Motor neuron (in vitro differentiated cells): ENCODE measurements around the gene GDA. TPM values are rescaled to one million over a fixed set of nuclear protein-coding genes. Genes with fewer than 3 reads are reported as not detected.
A peak's percentile ranks its signal among the peaks of the same experiment; 100 is the strongest.

ENCODE experiments used
- ATAC-seq, 8 experiments: fragments of 200-7000 bp; cut with Tn5 transposase; replicated peaks in 6 of 8; 2 replicates each; pipeline ENCODE4 v1.8.0; 2021; ENCODE audit warnings: mild to moderate bottlenecking in 8 of 8, moderate library complexity in 8 of 8
- H3K27ac ChIP-seq, 2 donors: fragments of 250-450 bp; sonication (Bioruptor Pico); 2 replicates each; pipeline ENCODE4 v1.9.0; 2021; ENCODE audit warnings: antibody characterized with exemption in 2 of 2, mild to moderate bottlenecking in 2 of 2, moderate library complexity in 1 of 2
- H3K4me1 ChIP-seq, 2 donors: fragments of 250-450 bp; sonication (Bioruptor Pico); replicated peaks in 1 of 2; 2 replicates each; pipeline ENCODE4 v1.6.1; 2021; ENCODE audit warnings: antibody characterized with exemption in 2 of 2, mild to moderate bottlenecking in 2 of 2, moderate library complexity in 1 of 2
- H3K4me3 ChIP-seq, 5 donors: fragments of 250-450 bp; sonication (Bioruptor Pico); 2 replicates each; pipeline ENCODE4 v1.9.0; 2021; ENCODE audit warnings: antibody characterized with exemption in 5 of 5, mild to moderate bottlenecking in 5 of 5, moderate library complexity in 4 of 5
- WGBS, 10 experiments: fragments of 450-650 bp; shearing (Covaris generic); methylation state at CpG; one replicate each; pipeline ENCODE4 v1.0.0; 2022; 5-methylcytosine and 5-hydroxymethylcytosine counted together
- in situ Hi-C, 9 experiments: fragments of 400-800 bp; cut with MboI; loops; one replicate each; pipeline ENCODE4 v1.15.0; 2021; ENCODE audit warnings: low sequenced_read_pairs in 9 of 9, low pct_unique_long_range_greater_than_20kb in 2 of 9; ENCODE audit not compliant: unreplicated experiment in 9 of 9
- total RNA-seq, 8 experiments: library from RNA; unstranded; fragments of 300-600 nt; gene quantifications; 2 replicates each; pipeline versions ENCODE4 v1.2.3 to v1.2.4, GENCODE V29; 2022

The GDA gene
- 10 to 100 TPM in 1 of 8 experiments, 1 to 10 TPM in 1, under 1 TPM in 6; 0.08 to 10.9 (median 0.14) TPM for total RNA-seq

DNA sequence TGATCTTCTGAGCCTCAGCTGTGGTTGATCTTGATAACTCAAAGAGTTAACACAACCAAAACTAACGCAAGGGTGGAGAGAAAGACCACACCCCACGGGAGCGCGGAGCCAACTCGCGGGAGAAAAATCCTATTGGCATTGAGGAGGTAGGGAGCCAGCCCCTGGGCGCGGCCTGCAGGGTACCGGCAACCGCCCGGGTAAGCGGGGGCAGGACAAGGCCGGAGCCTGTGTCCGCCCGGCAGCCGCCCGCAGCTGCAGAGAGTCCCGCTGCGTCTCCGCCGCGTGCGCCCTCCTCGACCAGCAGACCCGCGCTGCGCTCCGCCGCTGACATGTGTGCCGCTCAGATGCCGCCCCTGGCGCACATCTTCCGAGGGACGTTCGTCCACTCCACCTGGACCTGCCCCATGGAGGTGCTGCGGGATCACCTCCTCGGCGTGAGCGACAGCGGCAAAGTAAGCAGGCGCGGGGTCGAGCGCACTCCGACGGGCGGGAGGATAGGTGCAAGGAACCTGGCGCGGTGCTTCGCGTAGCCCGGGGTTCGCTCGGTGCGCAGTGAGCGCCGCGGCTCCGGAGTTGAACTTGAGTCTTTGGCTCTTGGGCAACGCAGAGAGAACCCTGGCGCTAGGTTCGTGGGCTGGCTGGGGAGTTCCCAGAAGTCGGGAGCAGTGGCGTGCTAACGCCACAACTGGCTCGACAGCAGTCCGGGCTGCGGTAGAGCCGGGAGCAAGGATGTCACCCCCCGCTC, at the start of gene GDA:
TSS of gene GDA (plus strand) at position 210 of the 745 bp plus-strand sequence. CDS start at position 330, 120 bp downstream.
- in situ Hi-C loops, result no loop called here
- peaks cover 0 to 2% of the 10 kb centered on the region in 2 donors for H3K4me1 ChIP-seq
- WGBS, 10 experiments, result 0 to 24% (median 10%) methylated on average over 1 to 16 of the region's 70 CpGs; no CpG with 5 or more reads in 6 of the 10 experiments
- ATAC-seq, result peak in 7 of 8 experiments; percentile 30 to 85 (median 62)
- H3K4me3 ChIP-seq, result peak within 1 kb of the TSS in 4 of 5 donors; percentile 17 to 33 (median 29)
- H3K27ac ChIP-seq, result no peak within 1 kb of the TSS

GRCh38 chr9:72102520-72102919, 46.7 kb upstream of the GDA start:
- no peak for ATAC-seq
- WGBS, 10 experiments, result 7 to 100% (median 86%) methylated on average over 1 to 2 of the region's 2 CpGs
- Histone ChIP-seq H3K27ac (no peak overlapping the region), H3K4me1 (no peaks in the 10 kb centered on the region), H3K4me3 (no peak overlapping the region)
- in situ Hi-C loops, result no loop called here

- in situ Hi-C loops, result no loop called here
- 0 to 100% (median 82%) methylated on average over 1 to 2 of the region's 2 CpGs; no CpG with 5 or more reads in 2 of the 10 experiments for WGBS, 10 experiments
- Histone ChIP-seq H3K27ac (no peak overlapping the region), H3K4me1 (no peaks in the 10 kb centered on the region), H3K4me3 (no peak overlapping the region)
- ATAC-seq, result no peak
These were observed 36.2 kb upstream of the GDA start for GRCh38 chr9:72113056-72113455.

DNA sequence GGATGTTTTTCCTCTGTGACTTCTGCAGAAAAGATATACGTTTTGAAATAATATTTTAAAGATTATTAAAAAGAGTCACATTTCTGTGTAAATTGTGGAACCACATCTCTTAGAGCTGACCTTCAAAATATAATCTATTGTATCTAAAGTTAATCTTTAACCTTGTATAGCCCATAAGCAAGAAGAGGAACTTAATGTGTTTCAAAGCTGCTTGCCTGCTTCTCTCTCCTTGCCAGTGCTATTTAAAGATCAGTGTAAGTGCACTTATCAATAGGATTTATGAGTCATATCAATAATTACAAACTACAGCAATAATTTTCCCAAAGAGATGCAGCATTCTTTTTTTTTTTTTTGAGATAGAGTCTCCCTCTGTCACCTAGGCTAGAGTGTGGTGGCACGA, 29.4 kb upstream of the GDA start:
- WGBS, 10 experiments, result 0 to 100% (median 58%) methylated on average over 1 to 2 of the region's 2 CpGs
- no peak for ATAC-seq
- Histone ChIP-seq H3K4me1 (no peaks in the 10 kb centered on the region), H3K4me3 (no peak overlapping the region), H3K27ac (no peak overlapping the region)
- in situ Hi-C loops, result no loop called here

- WGBS, 10 experiments, result 0 to 100% (median 57%) methylated on average over 1 to 2 of the region's 2 CpGs; no CpG with 5 or more reads in 2 of the 10 experiments
- ATAC-seq, result no peak
- in situ Hi-C loops, result no loop called here
These were observed 24.3 kb upstream of the GDA start for GRCh38 chr9:72124947-72125346.

GRCh38 chr9:72127753-72128152, 21.5 kb upstream of the GDA start:
- no peak overlapping the region for H3K27ac ChIP-seq
- no peak for ATAC-seq
- WGBS, 10 experiments, result 0 to 90% (median 58%) methylated on average over 1 to 2 of the region's 2 CpGs; no CpG with 5 or more reads in 1 of the 10 experiments
- H3K4me3 ChIP-seq, result no peak overlapping the region
- H3K4me1 ChIP-seq, result no peaks in the 10 kb centered on the region
- in situ Hi-C loops, result no loop called here

More at GRCh38 chr9:72124947-72125346, 24.3 kb upstream of the GDA start:
- H3K4me1 ChIP-seq, result no peaks in the 10 kb centered on the region
- H3K4me3 ChIP-seq, result no peak overlapping the region
- no peak overlapping the region for H3K27ac ChIP-seq

GRCh38 chr9:72128526-72128925, 20.7 kb upstream of the GDA start:
- no peak for ATAC-seq
- Histone ChIP-seq H3K4me1 (no peaks in the 10 kb centered on the region), H3K27ac (no peak overlapping the region), H3K4me3 (no peak overlapping the region)
- WGBS, 10 experiments, result 0 to 69% (median 29%) methylated on average over 1 to 2 of the region's 2 CpGs; no CpG with 5 or more reads in 2 of the 10 experiments
- in situ Hi-C loops, result no loop called here

DNA sequence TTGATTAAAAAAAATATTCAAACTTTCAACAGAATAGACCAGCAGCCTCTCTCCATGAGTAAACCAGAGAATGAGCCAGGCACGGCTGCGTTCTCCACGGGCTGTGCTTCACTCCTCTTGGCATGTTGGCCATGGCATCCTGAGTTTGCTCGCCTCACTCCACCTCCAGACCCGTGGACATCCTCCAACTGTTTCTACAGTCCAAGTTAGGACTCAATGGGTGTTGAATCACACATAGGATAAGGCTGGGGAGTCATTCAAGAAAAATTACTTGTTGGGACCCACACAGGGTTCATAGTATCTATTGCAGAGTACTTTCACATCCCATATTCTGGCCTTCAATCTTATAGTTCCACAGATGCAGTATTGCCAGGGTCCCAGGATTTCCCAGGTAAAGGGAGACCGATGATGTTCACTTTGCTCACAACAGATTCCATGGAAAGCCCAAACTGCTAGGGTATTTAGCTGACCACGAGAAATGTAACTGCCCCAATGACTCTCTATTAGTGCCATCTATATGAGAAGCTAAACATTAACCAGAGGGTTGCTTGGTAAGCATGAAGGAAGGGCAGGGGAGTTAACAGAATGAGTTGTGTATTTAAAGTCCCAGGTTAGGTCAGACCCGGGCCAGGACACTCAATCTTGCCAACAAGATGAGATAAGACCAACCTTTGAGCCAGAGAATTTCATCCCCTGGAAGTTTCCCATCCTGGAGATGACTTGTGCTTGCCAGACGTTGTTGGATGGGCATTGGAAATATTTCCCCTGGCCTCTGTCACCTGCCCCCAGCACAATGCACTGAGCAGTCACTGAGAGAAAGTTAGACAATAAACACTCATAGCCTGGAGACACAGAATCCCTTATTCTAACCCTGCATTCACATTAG, 19.7 kb upstream of the GDA start:
- 0 to 100% (median 55%) methylated on average over 1 to 8 of the region's 9 CpGs for WGBS, 10 experiments
- ATAC-seq, result no peak
- Histone ChIP-seq H3K4me3 (no peak overlapping the region), H3K4me1 (no peaks in the 10 kb centered on the region), H3K27ac (no peak overlapping the region)
- in situ Hi-C loops, result no loop called here

- no peak overlapping the region for H3K27ac ChIP-seq
- H3K4me3 ChIP-seq, result no peak overlapping the region
- no peaks in the 10 kb centered on the region for H3K4me1 ChIP-seq
- in situ Hi-C loops, result no loop called here
- ATAC-seq, result no peak
These were observed 18.9 kb upstream of the GDA start for GRCh38 chr9:72130321-72130720.

DNA sequence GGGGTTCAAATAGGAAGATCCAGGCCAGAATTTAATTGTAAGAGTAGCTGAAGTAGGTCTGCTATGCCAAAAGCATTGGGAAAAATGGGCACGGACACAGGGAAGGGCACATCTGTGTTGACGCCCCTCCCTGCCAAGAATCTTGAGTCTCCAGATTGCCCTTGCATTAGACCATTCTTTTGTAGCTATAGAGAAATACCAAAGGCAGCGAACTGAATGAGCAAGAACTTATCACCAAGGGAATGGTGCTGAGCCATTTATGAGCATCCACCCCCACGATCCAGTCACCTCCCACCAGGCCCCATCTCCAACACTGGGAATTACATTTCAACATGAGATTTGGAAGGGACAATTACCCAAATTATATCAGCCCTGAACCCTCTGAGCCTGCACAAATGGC, 18.0 kb upstream of the GDA start:
- H3K4me1 ChIP-seq, result no peaks in the 10 kb centered on the region
- H3K4me3 ChIP-seq, result no peak overlapping the region
- in situ Hi-C loops, result no loop called here
- H3K27ac ChIP-seq, result no peak overlapping the region
- ATAC-seq, result no peak
- 0 to 100% (median 33%) methylated on average over 1 to 4 of the region's 4 CpGs; no CpG with 5 or more reads in 3 of the 10 experiments for WGBS, 10 experiments

GRCh38 chr9:72132052-72132451, 17.2 kb upstream of the GDA start:
- in situ Hi-C loops, result no loop called here
- H3K4me3 ChIP-seq, result no peak overlapping the region
- H3K27ac ChIP-seq, result no peak overlapping the region
- WGBS, 10 experiments, result 0 to 100% (median 75%) methylated on average over 1 of the region's 1 CpG; no CpG with 5 or more reads in 5 of the 10 experiments
- H3K4me1 ChIP-seq, result no peaks in the 10 kb centered on the region
- no peak for ATAC-seq

- ATAC-seq, result no peak
- in situ Hi-C loops, result no loop called here
- Histone ChIP-seq H3K4me3 (no peak overlapping the region), H3K27ac (no peak overlapping the region), H3K4me1 (no peaks in the 10 kb centered on the region)
- WGBS, 10 experiments, result 8 to 87% (median 59%) methylated on average over 1 to 3 of the region's 3 CpGs
These were observed 15.7 kb upstream of the GDA start for GRCh38 chr9:72133365-72134035.

- H3K4me3 ChIP-seq, result no peak overlapping the region
- no peak for ATAC-seq
- H3K27ac ChIP-seq, result no peak overlapping the region
- WGBS, 10 experiments, result 10 to 100% (median 83%) methylated on average over 1 of the region's 1 CpG; no CpG with 5 or more reads in 3 of the 10 experiments
- H3K4me1 ChIP-seq, result no peaks in the 10 kb centered on the region
- in situ Hi-C loops, result no loop called here
These were observed 14.4 kb upstream of the GDA start for GRCh38 chr9:72134801-72135200.
